Transverse colon (tissue), 4 donors: ENCODE measurements around the gene UNC5A. TPM values are rescaled to one million over a fixed set of nuclear protein-coding genes. Genes with fewer than 3 reads are reported as not detected.

ENCODE experiments used
- DNase-seq: peaks from one replicate; pipeline ENCODE4 v3.0.0-alpha.2; 2019
- H3K27ac ChIP-seq, 4 donors: fragments of 200-600 bp; sonication (generic); 2 replicates each; pipeline ENCODE4 v1.5.1; 2016 to 2018; ENCODE audit warnings: inconsistent platforms in 4 of 4
- H3K27me3 ChIP-seq: fragments of 200-600 bp; sonication (generic); 2 replicates; pipeline ENCODE4 v1.5.1; 2017; ENCODE audit warnings: inconsistent platforms
- H3K36me3 ChIP-seq, 4 donors: fragments of 200-600 bp; sonication (generic); 2 replicates each; pipeline ENCODE4 v1.5.1; 2017 to 2019; ENCODE audit warnings: inconsistent platforms in 4 of 4
- H3K4me1 ChIP-seq, 4 donors: fragments of 200-600 bp; sonication (generic); 2 replicates each; pipeline ENCODE4 v1.5.1; 2017 to 2020; ENCODE audit warnings: inconsistent platforms in 4 of 4
- H3K4me3 ChIP-seq, 4 donors: fragments of 200-600 bp; sonication (generic); 1 replicate in 1 of 4; 2 replicates in 3 of 4; pipeline versions ENCODE4 v1.5.1 to v1.6.1; 2017 to 2019; ENCODE audit warnings: inconsistent platforms in 4 of 4
- H3K9me3 ChIP-seq, 2 donors: fragments of 200-600 bp; sonication (generic); 2 replicates each; pipeline ENCODE4 v1.5.1; 2017 to 2019; ENCODE audit warnings: inconsistent platforms in 2 of 2
- CTCF ChIP-seq, 5 experiments: fragments of 200-600 bp in 3 of 5; fragments of 450-650 bp in 2 of 5; sonication (generic) in 3 of 5; IDR thresholded peaks; 1 replicate in 2 of 5; 2 replicates in 3 of 5; pipeline ENCODE4 v1.5.1; 2016 to 2017; ENCODE audit warnings: antibody characterized with exemption in 5 of 5, inconsistent platforms in 3 of 5, mild to moderate bottlenecking in 2 of 5, moderate library complexity in 1 of 5
- EP300 ChIP-seq: sonication (generic); formaldehyde crosslinking; IDR thresholded peaks from one replicate; pipeline ENCODE4 v1.6.1; 2017; ENCODE audit warnings: antibody characterized with exemption, low read depth
- POLR2A ChIP-seq: fragments of 450-650 bp; IDR thresholded peaks from one replicate; pipeline ENCODE4 v1.6.1; 2016; ENCODE audit warnings: antibody characterized with exemption, mild to moderate bottlenecking, moderate library complexity
- POLR2AphosphoS5 ChIP-seq, 3 donors: sonication (generic); formaldehyde crosslinking; IDR thresholded peaks; one replicate each; pipeline ENCODE4 v1.6.1; 2016; ENCODE audit warnings: antibody characterized with exemption in 3 of 3
- WGBS, 2 donors: methylation state at CpG; one replicate each; pipeline ENCODE4 v1.1.5; 2018; ENCODE audit warnings: low coverage in 1 of 2; 5-methylcytosine and 5-hydroxymethylcytosine counted together
- in situ Hi-C, 4 donors: fragments of 200-750 bp; cut with MboI; loops; one replicate each; pipeline versions ENCODE4 v1.15.0 to v1.15.1; 2017; ENCODE audit warnings: low sequenced_read_pairs in 3 of 4, low pct_ligation_motif_present in 1 of 4, low pct_unique_long_range_greater_than_20kb in 1 of 4
- intact Hi-C: fragments of 100-400 bp; cut with DNase I; formaldehyde crosslinking; loops from one replicate; pipeline ENCODE4 v1.15.1; 2023; ENCODE audit warnings: low total_unique reads
- total RNA-seq, 4 donors: library from RNA; depleted of rRNA; stranded (reverse); fragments of >200 nt; gene quantifications; one replicate each; pipeline ENCODE4 v1.1.0, GENCODE V29; 2016

Gene UNC5A
- total RNA-seq, 4 donors from 2014 or later = 0.32 TPM; not detected in 3

DNA sequence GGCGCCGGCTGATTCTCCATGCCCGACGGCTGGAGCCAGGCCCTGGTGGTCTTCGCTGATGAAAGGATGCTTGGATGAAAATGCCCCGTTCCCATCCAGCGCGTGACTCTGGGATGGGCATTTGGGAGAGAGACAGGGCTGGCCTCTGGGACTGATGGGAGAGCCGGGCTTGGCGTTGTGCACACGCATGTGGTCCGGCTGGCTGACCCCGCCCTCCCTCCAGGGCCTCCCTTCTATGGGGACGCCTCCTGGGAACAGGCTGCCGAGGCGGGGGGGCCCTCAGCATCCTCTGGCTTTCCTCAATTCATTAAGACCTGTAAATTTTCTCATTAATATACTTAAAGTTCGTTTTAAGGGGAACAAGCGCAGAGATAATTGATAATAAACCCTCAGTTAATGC lies 36.8 kb downstream of the UNC5A start:
- DNase-seq = no peak
- intact Hi-C loops (no loop called here), in situ Hi-C loops (no loop called here)
- Histone ChIP-seq H3K4me3 (no peak overlapping the region), H3K27me3 (peaks cover 61% of the 10 kb centered on the region), H3K9me3 (no peaks in the 10 kb centered on the region), H3K4me1 (no peaks in the 10 kb centered on the region), H3K27ac (no peak overlapping the region), H3K36me3 (no peaks in the 10 kb centered on the region)
- TF ChIP-seq POLR2AphosphoS5 (IDR thresholded peaks at IDR 0.05) = no peak
- no peak for TF ChIP-seq POLR2A
- TF ChIP-seq CTCF (IDR thresholded peaks at IDR 0.05) = no peak
- no peak for TF ChIP-seq EP300
- 46 to 72% methylated on average over 2 to 18 of the region's 18 CpGs for WGBS, 2 donors

- Histone ChIP-seq H3K4me1 (no peaks in the 10 kb centered on the region), H3K36me3 (no peaks in the 10 kb centered on the region), H3K27ac (no peak overlapping the region), H3K9me3 (no peaks in the 10 kb centered on the region), H3K27me3 (peaks cover 60% of the 10 kb centered on the region), H3K4me3 (no peak overlapping the region)
- TF ChIP-seq CTCF (IDR thresholded peaks at IDR 0.05) (no peak), EP300 (no peak), POLR2A (no peak), POLR2AphosphoS5 (IDR thresholded peaks at IDR 0.05) (no peak)
- no peak for DNase-seq
- intact Hi-C loops (no loop called here), in situ Hi-C loops (no loop called here)
- WGBS, 2 donors = 69% methylated on average over 13 of the region's 13 CpGs; no CpG with 5 or more reads in 1 of the 2 donors
Observed at GRCh38 chr5:176847726-176848290, 37.4 kb downstream of the UNC5A start.

DNA sequence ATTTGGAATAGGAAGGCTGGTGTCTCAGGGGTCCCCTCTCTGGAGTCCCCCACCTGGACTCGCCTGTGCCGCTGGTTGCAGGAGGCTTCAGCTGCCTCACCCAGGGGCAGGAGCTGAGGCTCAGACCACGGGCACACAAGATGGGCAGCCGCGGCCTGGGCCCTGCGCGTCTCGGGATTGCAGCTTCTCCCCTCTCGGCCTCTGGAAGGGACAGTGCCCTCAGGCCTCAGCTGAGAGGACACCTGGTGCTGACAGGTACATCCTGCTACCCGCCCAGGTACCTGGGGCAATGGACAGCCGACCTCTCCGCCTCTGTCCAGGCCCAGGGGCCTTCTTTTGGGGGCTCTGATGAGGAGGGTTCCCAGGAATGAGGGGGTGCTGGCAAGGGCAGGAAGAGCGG lies 38.3 kb downstream of the UNC5A start:
- H3K4me1 ChIP-seq = no peaks in the 10 kb centered on the region
- H3K36me3 ChIP-seq = no peaks in the 10 kb centered on the region
- H3K27ac ChIP-seq = no peak overlapping the region
- no peak for TF ChIP-seq EP300
- TF ChIP-seq CTCF (IDR thresholded peaks at IDR 0.05) = no peak
- TF ChIP-seq POLR2A = no peak
- no peak for TF ChIP-seq POLR2AphosphoS5 (IDR thresholded peaks at IDR 0.05)
- H3K27me3 ChIP-seq = peaks cover 51% of the 10 kb centered on the region
- intact Hi-C loops = no loop called here
- no peak for DNase-seq
- no peaks in the 10 kb centered on the region for H3K9me3 ChIP-seq
- no peak overlapping the region for H3K4me3 ChIP-seq
- WGBS, 2 donors = 82% methylated on average over 9 of the region's 13 CpGs; no CpG with 5 or more reads in 1 of the 2 donors
- in situ Hi-C loops = no loop called here

GRCh38 chr5:176849611-176850227 lies 39.4 kb downstream of the UNC5A start:
- TF ChIP-seq POLR2A = no peak
- no peak for TF ChIP-seq EP300
- no peak for TF ChIP-seq CTCF (IDR thresholded peaks at IDR 0.05)
- TF ChIP-seq POLR2AphosphoS5 (IDR thresholded peaks at IDR 0.05) = no peak
- Histone ChIP-seq H3K27ac (no peak overlapping the region), H3K4me3 (no peak overlapping the region), H3K27me3 (peaks cover 48% of the 10 kb centered on the region), H3K9me3 (no peaks in the 10 kb centered on the region), H3K36me3 (no peaks in the 10 kb centered on the region), H3K4me1 (no peaks in the 10 kb centered on the region)
- WGBS, 2 donors = 74% methylated on average over 7 of the region's 7 CpGs; no CpG with 5 or more reads in 1 of the 2 donors
- in situ Hi-C loops (no loop called here), intact Hi-C loops (no loop called here)
- no peak for DNase-seq
